ENCODE results near the gene TMEM132C.

DNA sequence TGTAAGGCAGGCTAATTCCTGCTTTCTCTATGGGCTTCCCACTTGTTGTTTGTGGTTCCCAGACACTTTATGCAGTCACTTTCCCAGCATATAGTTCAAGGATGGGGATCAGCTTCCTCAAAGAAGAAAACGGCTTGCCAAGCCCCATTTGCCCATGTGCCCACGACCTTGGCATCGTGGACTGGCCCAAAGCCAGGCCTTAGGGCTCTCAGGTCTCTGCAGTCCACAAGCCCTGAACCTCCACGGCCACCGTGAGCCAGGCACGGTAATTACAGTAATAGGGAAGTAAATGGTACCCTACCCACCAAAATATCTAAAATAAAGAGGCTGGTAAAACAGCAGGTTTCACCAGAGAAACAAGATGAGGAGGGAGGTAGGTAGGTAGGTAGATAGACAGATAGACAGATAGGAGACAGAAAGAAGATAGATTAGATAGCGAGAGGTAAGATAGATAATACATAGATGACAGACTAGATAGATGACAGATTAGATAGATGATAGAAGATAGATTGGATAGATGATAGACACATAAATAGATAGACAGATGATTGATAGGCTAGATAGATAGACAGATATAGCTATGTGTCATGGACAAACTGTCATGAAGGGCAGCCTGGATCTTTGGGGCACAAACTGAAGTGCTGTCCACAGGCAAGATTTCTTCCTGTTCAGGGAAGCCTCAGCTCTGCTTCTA, 393.7 kb downstream of the TMEM132C start:
- no peak for TF ChIP-seq CTCF (conservative IDR thresholded peaks at IDR 0.05; ENCODE audit: low read depth, low read length)
- no peak for TF ChIP-seq EZH2 (IDR thresholded peaks at IDR 0.05; ENCODE audit: low read length, unreplicated experiment)
